Stomach (tissue), 9 donors: ENCODE results near the gene FAM50B. TPM values are rescaled to one million over a fixed set of nuclear protein-coding genes. Genes with fewer than 3 reads are reported as not detected.
A peak's percentile ranks its signal among the peaks of the same experiment; 100 is the strongest.

Experiments
- DNase-seq, 2 donors: peaks; one replicate each; pipeline versions ENCODE4 v3.0.0 to v3.0.0-alpha.2; 2013 to 2019
- H3K27ac ChIP-seq, 5 donors: fragments of 200-600 bp in 4 of 5; sonication (generic) in 4 of 5; one replicate each; pipeline ENCODE4 v1.5.1; 2013 to 2019; ENCODE audit warnings: mild to moderate bottlenecking in 1 of 5, moderate library complexity in 1 of 5
- H3K27me3 ChIP-seq, 3 donors: fragments of 200-600 bp; sonication (generic); one replicate each; pipeline ENCODE4 v1.5.1; 2017 to 2019; ENCODE audit warnings: mixed run types in 1 of 3
- H3K36me3 ChIP-seq, 4 donors: fragments of 200-600 bp; sonication (generic); 1 replicate in 3 of 4; 2 replicates in 1 of 4; pipeline ENCODE4 v1.5.1; 2016 to 2019
- H3K4me1 ChIP-seq, 4 donors: fragments of 200-600 bp; sonication (generic); one replicate each; pipeline ENCODE4 v1.5.1; 2016 to 2019
- H3K4me3 ChIP-seq, 4 donors: fragments of 200-600 bp; sonication (generic) in 3 of 4; one replicate each; pipeline ENCODE4 v1.5.1; 2016 to 2019; ENCODE audit warnings: mild to moderate bottlenecking in 1 of 4
- H3K9me3 ChIP-seq, 4 donors: fragments of 200-600 bp; sonication (generic); one replicate each; pipeline ENCODE4 v1.5.1; 2016 to 2019
- EP300 ChIP-seq: sonication (generic); formaldehyde crosslinking; IDR thresholded peaks from one replicate; pipeline ENCODE4 v1.6.1; 2017; ENCODE audit warnings: antibody characterized with exemption
- POLR2A ChIP-seq, 4 donors: fragments of 450-650 bp; IDR thresholded peaks; one replicate each; pipeline ENCODE4 v1.6.1; 2016; ENCODE audit warnings: antibody characterized with exemption in 4 of 4, control low read depth in 2 of 4, mild to moderate bottlenecking in 1 of 4, moderate library complexity in 1 of 4
- POLR2AphosphoS5 ChIP-seq, 3 donors: sonication (generic); formaldehyde crosslinking; IDR thresholded peaks; one replicate each; pipeline ENCODE4 v1.6.1; 2016; ENCODE audit warnings: antibody characterized with exemption in 3 of 3
- WGBS, 5 donors: extraction: QIAGEN DNeasy Blood & Tissue Kit in 3 of 5; methylation state at CpG; one replicate each; pipeline versions ENCODE4 v1.1.5 to v1.1.7; 2013 to 2018; 5-methylcytosine and 5-hydroxymethylcytosine counted together
- intact Hi-C: fragments of 100-400 bp; cut with DNase I; formaldehyde crosslinking; loops from one replicate; pipeline ENCODE4 v1.15.1; 2023; ENCODE audit warnings: low total_unique reads
- polyA plus RNA-seq, 3 donors: library from polyadenylated mRNA; stranded (reverse); fragments of 200-250 nt; gene quantifications; one replicate each; pipeline ENCODE4 v1.2.3, GENCODE V29; 2013
- total RNA-seq, 5 donors: library from RNA; depleted of rRNA; stranded (reverse); fragments of >200 nt; gene quantifications; one replicate each; pipeline versions ENCODE4 v1.1.0 to v1.2.3, GENCODE V29; 2014 to 2016
- TF ChIP-seq, protein P1 (sequence below), 7 experiments: fragments of 450-650 bp in 4 of 7; fragments of 200-600 bp in 3 of 7; sonication (generic) in 3 of 7; IDR thresholded peaks; one replicate each; pipeline ENCODE4 v1.5.1; 2016 to 2019; ENCODE audit warnings: antibody characterized with exemption in 7 of 7, control low read depth in 2 of 7, mild to moderate bottlenecking in 1 of 7
- donor health status: healthy with polysubstance abuse.
- donor health status: Bipolar disorder and iron deficiency.
- donor health status: healthy.

The FAM50B gene
- total and polyA plus RNA-seq, 8 donors = 2.0 to 11.8 (median 7.3) TPM; not detected in 1

DNA sequence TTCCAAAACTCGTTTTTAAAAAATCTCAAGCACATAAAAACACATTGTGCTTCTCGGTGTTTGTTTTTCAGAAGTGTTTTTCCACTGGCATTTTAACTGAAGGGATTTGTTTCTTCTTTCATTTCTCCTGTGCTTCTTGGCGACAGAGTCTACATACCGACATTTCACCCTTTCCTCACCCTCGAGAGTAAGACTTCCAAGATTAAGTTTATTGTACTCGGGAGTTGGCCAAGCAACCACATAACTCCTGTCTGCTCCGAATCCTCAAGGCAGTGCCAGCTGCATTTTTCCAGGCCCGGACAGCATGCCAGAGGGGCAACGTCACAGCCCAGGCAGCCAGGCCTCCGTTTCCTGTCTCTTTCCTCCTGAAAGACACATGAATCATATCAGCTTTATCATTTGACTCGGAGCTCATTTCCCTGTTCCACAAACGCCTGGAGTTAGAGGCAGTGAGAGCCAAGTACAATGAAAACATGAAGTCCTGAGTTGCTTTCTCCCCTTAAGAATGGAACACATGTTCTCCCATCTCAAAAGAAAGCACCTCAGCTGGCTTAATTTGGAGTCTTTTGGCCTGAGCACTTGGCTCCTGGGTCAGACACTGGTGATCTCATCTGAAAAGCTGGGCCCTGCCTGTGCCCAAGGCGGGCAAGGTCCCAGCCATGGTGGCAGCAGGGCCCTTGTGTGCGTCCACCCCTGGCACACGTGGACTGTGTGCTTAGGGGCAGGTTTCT is 23.2 kb upstream of the FAM50B start:
- no peaks in the 10 kb centered on the region for H3K27me3 ChIP-seq
- TF ChIP-seq POLR2AphosphoS5 (IDR thresholded peaks at IDR 0.05) (peak; percentile 72 to 95 (median 83)), POLR2A (IDR thresholded peaks at IDR 0.05) (no peak), EP300 (peak; percentile 8)
- TF ChIP-seq, protein P1, sequence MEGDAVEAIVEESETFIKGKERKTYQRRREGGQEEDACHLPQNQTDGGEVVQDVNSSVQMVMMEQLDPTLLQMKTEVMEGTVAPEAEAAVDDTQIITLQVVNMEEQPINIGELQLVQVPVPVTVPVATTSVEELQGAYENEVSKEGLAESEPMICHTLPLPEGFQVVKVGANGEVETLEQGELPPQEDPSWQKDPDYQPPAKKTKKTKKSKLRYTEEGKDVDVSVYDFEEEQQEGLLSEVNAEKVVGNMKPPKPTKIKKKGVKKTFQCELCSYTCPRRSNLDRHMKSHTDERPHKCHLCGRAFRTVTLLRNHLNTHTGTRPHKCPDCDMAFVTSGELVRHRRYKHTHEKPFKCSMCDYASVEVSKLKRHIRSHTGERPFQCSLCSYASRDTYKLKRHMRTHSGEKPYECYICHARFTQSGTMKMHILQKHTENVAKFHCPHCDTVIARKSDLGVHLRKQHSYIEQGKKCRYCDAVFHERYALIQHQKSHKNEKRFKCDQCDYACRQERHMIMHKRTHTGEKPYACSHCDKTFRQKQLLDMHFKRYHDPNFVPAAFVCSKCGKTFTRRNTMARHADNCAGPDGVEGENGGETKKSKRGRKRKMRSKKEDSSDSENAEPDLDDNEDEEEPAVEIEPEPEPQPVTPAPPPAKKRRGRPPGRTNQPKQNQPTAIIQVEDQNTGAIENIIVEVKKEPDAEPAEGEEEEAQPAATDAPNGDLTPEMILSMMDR (IDR thresholded peaks at IDR 0.05) = no peak
- DNase-seq = peak; percentile 92 to 95
- WGBS, 5 donors = 15 to 21% (median 17%) methylated on average over 14 to 15 of the region's 15 CpGs
- no peaks in the 10 kb centered on the region for H3K36me3 ChIP-seq
- no peaks in the 10 kb centered on the region for H3K9me3 ChIP-seq
- intact Hi-C loops = loop anchor here (10.0 kb wide), 1 partner anchor 81 kb away; no protein-coding TSS in a partner anchor
- peaks cover 28 to 56% (median 41%) of the 10 kb centered on the region in 4 donors for H3K4me1 ChIP-seq
- H3K4me3 ChIP-seq = peak overlapping the region in 2 of 4 donors; percentile 8 to 22
- H3K27ac ChIP-seq = peak overlapping the region; percentile 91 to 97 (median 92)

GRCh38 chr6:3829285-3829684 is 19.9 kb upstream of the FAM50B start:
- peaks cover 13 to 35% (median 32%) of the 10 kb centered on the region in 4 donors for H3K4me1 ChIP-seq
- no peak for TF ChIP-seq POLR2A (IDR thresholded peaks at IDR 0.05)
- TF ChIP-seq, protein P1 (IDR thresholded peaks at IDR 0.05) = no peak
- no peak for TF ChIP-seq POLR2AphosphoS5 (IDR thresholded peaks at IDR 0.05)
- TF ChIP-seq EP300 = no peak
- no peak overlapping the region for H3K4me3 ChIP-seq
- intact Hi-C loops = loop anchor here (10.0 kb wide), 1 partner anchor 84 kb away; no protein-coding TSS in a partner anchor
- H3K27me3 ChIP-seq = no peaks in the 10 kb centered on the region
- WGBS, 5 donors = 83 to 96% (median 89%) methylated on average over 5 of the region's 5 CpGs
- no peak overlapping the region for H3K27ac ChIP-seq
- no peak for DNase-seq
- H3K36me3 ChIP-seq = no peaks in the 10 kb centered on the region
- no peaks in the 10 kb centered on the region for H3K9me3 ChIP-seq

DNA sequence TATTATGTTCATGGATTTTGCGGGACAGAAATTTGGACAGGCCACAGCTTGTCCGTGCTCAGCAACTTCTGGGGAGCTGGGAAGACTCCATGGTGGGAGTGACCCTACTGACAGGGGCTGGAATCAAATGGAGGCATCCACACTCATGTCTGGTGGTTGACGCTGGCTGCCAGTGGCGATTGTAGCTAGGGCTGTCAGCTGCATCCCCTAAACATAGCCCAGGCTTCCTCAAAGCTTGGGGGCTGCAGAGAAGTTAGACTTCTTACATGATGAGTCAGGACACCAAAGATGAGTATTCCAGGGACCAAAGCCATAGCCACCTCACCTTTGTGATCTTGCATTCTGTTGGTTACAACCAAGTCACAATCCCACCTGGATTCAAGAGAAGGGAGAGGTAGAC is 18.4 kb upstream of the FAM50B start:
- H3K9me3 ChIP-seq = no peaks in the 10 kb centered on the region
- no peak overlapping the region for H3K4me3 ChIP-seq
- TF ChIP-seq EP300 (no peak), POLR2AphosphoS5 (IDR thresholded peaks at IDR 0.05) (no peak), POLR2A (IDR thresholded peaks at IDR 0.05) (no peak)
- TF ChIP-seq, protein P1 (IDR thresholded peaks at IDR 0.05) = no peak
- 94 to 97% (median 96%) methylated on average over 4 of the region's 4 CpGs for WGBS, 5 donors
- DNase-seq = no peak
- peaks cover 0 to 25% (median 17%) of the 10 kb centered on the region in 4 donors for H3K4me1 ChIP-seq
- H3K27me3 ChIP-seq = no peaks in the 10 kb centered on the region
- H3K36me3 ChIP-seq = no peaks in the 10 kb centered on the region
- intact Hi-C loops = no loop called here
- H3K27ac ChIP-seq = no peak overlapping the region

DNA sequence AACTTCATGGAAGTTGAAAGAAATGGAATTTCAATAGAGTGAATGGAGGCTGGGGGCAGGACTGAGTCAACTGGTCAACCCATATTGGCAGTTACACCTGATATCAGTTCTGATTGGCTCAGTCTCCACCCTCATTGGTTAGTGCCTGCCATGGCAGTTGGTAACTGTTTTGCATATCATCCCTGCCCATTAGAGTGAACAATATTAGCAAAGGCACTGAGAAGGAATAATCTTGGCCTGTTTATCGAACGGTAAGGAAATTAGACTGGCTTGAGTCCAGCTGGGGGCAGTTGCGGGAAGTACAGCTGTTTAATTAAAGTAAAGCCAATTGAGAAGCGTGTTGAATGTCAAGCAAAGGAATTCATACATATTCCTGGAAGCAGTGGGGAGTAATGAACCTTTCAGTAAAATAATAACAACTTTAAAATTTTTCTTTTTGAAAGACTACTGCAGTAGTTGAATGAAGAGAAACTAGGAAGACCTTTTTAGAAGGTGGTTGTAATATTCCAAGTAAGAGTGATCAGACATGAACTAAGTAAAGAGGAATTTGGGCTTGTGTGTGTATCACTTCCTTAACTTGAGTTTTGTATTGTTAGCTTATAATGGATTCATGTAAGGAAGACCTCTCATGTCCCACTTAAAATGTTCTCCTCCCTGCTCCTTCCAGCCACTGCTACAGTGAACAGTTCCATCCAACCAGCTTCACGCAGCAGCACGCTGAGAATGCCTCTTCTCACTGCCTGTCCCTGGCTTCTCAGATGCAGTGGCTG is 17.2 kb upstream of the FAM50B start:
- intact Hi-C loops = no loop called here
- Histone ChIP-seq H3K4me3 (no peak overlapping the region), H3K4me1 (peaks cover 0 to 18% (median 7%) of the 10 kb centered on the region in 4 donors), H3K9me3 (no peaks in the 10 kb centered on the region), H3K27me3 (no peaks in the 10 kb centered on the region), H3K27ac (peak overlapping the region in 2 of 5 donors; percentile 2 to 18), H3K36me3 (no peaks in the 10 kb centered on the region)
- 59 to 67% (median 65%) methylated on average over 6 of the region's 6 CpGs for WGBS, 5 donors
- TF ChIP-seq EP300 = no peak
- no peak for TF ChIP-seq POLR2A (IDR thresholded peaks at IDR 0.05)
- TF ChIP-seq POLR2AphosphoS5 (IDR thresholded peaks at IDR 0.05) = no peak
- TF ChIP-seq, protein P1 (IDR thresholded peaks at IDR 0.05) = no peak
- no peak for DNase-seq
